Measurements from ENCODE around the gene CSKMT. TPM values are rescaled to one million over a fixed set of nuclear protein-coding genes. Genes with fewer than 3 reads are reported as not detected.
A peak's percentile ranks its signal among the peaks of the same experiment; 100 is the strongest.

CSKMT gene
- total RNA-seq, 1 experiment from 2014 or later, result 49.2 TPM

GRCh38 chr11:62621567-62622470 lies 43.3 kb upstream of the CSKMT start, which contains the start of gene B3GAT3:
Gene B3GAT3 (minus strand): TSS chr11:62621986. CDS start chr11:62621947, 39 bp downstream.
- Histone ChIP-seq H3K14ac (ENCODE audit: insufficient read depth, low read length) (peak within 1 kb of the TSS; percentile 83), H3K9ac (ENCODE audit: extremely low read depth, insufficient read length, low read length) (peak within 1 kb of the TSS; percentile 85), H2BK15ac (ENCODE audit: low read depth, low read length) (no peak within 1 kb of the TSS), H3T11ph (ENCODE audit: low read length) (no peak within 1 kb of the TSS), H2BK12ac (ENCODE audit: insufficient read length, low read depth, low read length) (no peak within 1 kb of the TSS), H3K4me1 (ENCODE audit: insufficient read depth, low read length) (peaks cover 2% of the 10 kb centered on the region; the same call in 1 of the 2 replicates), H3K79me2 (ENCODE audit: insufficient read depth, low read length) (no peaks in the 10 kb centered on the region; the same call in 1 of the 2 replicates), H3K27ac (ENCODE audit: insufficient read length, low read depth, low read length) (no peak within 1 kb of the TSS), H3K4ac (ENCODE audit: low read depth, low read length) (no peak within 1 kb of the TSS), H2BK120ac (ENCODE audit: low read depth, low read length, poor library complexity, severe bottlenecking) (no peak within 1 kb of the TSS), H3K56ac (ENCODE audit: insufficient read length, low read depth, low read length) (no peak within 1 kb of the TSS), H3K23ac (ENCODE audit: insufficient read length, low read depth, low read length) (peak within 1 kb of the TSS; percentile 93), H4K91ac (ENCODE audit: insufficient read length, low read depth, low read length) (no peak within 1 kb of the TSS), H2AFZ (ENCODE audit: low read length) (no peak within 1 kb of the TSS), H3K23me2 (ENCODE audit: insufficient read length, low read depth, low read length, poor library complexity, severe bottlenecking) (peaks cover 8% of the 10 kb centered on the region), H4K20me1 (ENCODE audit: control insufficient read depth, insufficient read depth, insufficient read length) (no peaks in the 10 kb centered on the region), H3K79me1 (ENCODE audit: insufficient read depth, low read depth, low read length, poor library complexity, severe bottlenecking) (no peaks in the 10 kb centered on the region), H4K5ac (ENCODE audit: insufficient read length, low read depth, low read length) (no peak within 1 kb of the TSS), H3K9me3 (ENCODE audit: control insufficient read depth, low read depth, low read length) (no peaks in the 10 kb centered on the region), H2BK5ac (ENCODE audit: insufficient read length, low read length) (no peak within 1 kb of the TSS), H2AK5ac (ENCODE audit: insufficient read length, low read length) (no peak within 1 kb of the TSS), H4K8ac (replicated peaks; ENCODE audit: insufficient read length, low read depth, low read length) (no peak within 1 kb of the TSS), H2BK20ac (ENCODE audit: low read depth, low read length, poor library complexity, severe bottlenecking) (no peak within 1 kb of the TSS), H3K4me2 (ENCODE audit: insufficient read depth, insufficient read length, low read length) (peak within 1 kb of the TSS; percentile 98), H3K27me3 (ENCODE audit: insufficient read depth, low read length) (no peaks in the 10 kb centered on the region), H3K18ac (ENCODE audit: insufficient read length, low read depth, low read length) (peak within 1 kb of the TSS; percentile 87)
- Mint-ChIP-seq H3K9me3 (no peaks in the 10 kb centered on the region), H3K27me3 (ENCODE audit: low read depth) (no peaks in the 10 kb centered on the region), H3K4me1 (peaks cover 17 to 19% of the 10 kb centered on the region in 2 experiments), H3K4me3 (peak within 1 kb of the TSS; percentile 95 to 98), H3K36me3 (ENCODE audit: insufficient read depth in 1 of 3, low read depth in 3 of 3) (peaks cover 19 to 39% (median 38%) of the 10 kb centered on the region in 3 experiments; a peak in 6 of 7 replicates), H3K27ac (peak within 1 kb of the TSS; percentile 95 to 98 (median 96))
- DNase-seq, result peak; percentile 99
- WGBS (ENCODE audit: extremely low coverage, insufficient read length, low lambda C conversion rate), result no CpG with 5 or more reads among the region's 77 CpGs
- TF ChIP-seq CTCF (conservative IDR thresholded peaks at IDR 0.05), result no peak
